Suprapubic skin (tissue), 4 donors: ENCODE results near the gene LMX1A. TPM values are rescaled to one million over a fixed set of nuclear protein-coding genes. Genes with fewer than 3 reads are reported as not detected.

Source experiments
- DNase-seq, 2 donors: peaks; one replicate each; pipeline ENCODE4 v3.0.0-alpha.2; 2019; ENCODE audit warnings: low spot score in 2 of 2
- H3K27ac ChIP-seq: fragments of 200-600 bp; sonication (generic); one replicate; pipeline ENCODE4 v1.5.1; 2019
- H3K27me3 ChIP-seq: fragments of 200-600 bp; sonication (generic); one replicate; pipeline ENCODE4 v1.5.1; 2019
- H3K36me3 ChIP-seq: fragments of 200-600 bp; sonication (generic); one replicate; pipeline ENCODE4 v1.5.1; 2019
- H3K4me1 ChIP-seq: fragments of 200-600 bp; sonication (generic); one replicate; pipeline ENCODE4 v1.5.1; 2019
- H3K4me3 ChIP-seq: fragments of 200-600 bp; sonication (generic); one replicate; pipeline ENCODE4 v1.5.1; 2019; ENCODE audit warnings: mild to moderate bottlenecking
- H3K9me3 ChIP-seq: fragments of 200-600 bp; sonication (generic); one replicate; pipeline ENCODE4 v1.5.1; 2019
- CTCF ChIP-seq, 2 donors: fragments of 200-600 bp in 1 of 2; fragments of 450-650 bp in 1 of 2; sonication (generic) in 1 of 2; IDR thresholded peaks; one replicate each; pipeline ENCODE4 v1.5.1; 2016 to 2019; ENCODE audit warnings: antibody characterized with exemption in 2 of 2, mild to moderate bottlenecking in 1 of 2, moderate library complexity in 1 of 2
- EP300 ChIP-seq: sonication (generic); formaldehyde crosslinking; IDR thresholded peaks from one replicate; pipeline ENCODE4 v1.6.1; 2017; ENCODE audit warnings: antibody characterized with exemption
- POLR2A ChIP-seq, 2 donors: fragments of 450-650 bp; IDR thresholded peaks; one replicate each; pipeline ENCODE4 v1.6.1; 2017; ENCODE audit warnings: antibody characterized with exemption in 2 of 2, mild to moderate bottlenecking in 2 of 2, moderate library complexity in 2 of 2
- POLR2AphosphoS5 ChIP-seq, 3 donors: sonication (generic); formaldehyde crosslinking; IDR thresholded peaks; one replicate each; pipeline ENCODE4 v1.6.1; 2017; ENCODE audit warnings: antibody characterized with exemption in 3 of 3
- WGBS: methylation state at CpG from one replicate; pipeline ENCODE4 v1.1.5; 2018; 5-methylcytosine and 5-hydroxymethylcytosine counted together
- total RNA-seq, 4 donors: library from RNA; depleted of rRNA; stranded (reverse); fragments of >200 nt; gene quantifications; one replicate each; pipeline ENCODE4 v1.1.0, GENCODE V29; 2016

The LMX1A gene
- total RNA-seq, 4 donors from 2014 or later, result 0.44 TPM; not detected in 3

GRCh38 chr1:165330483-165330882 lies 26.0 kb downstream of the LMX1A start:
- Histone ChIP-seq H3K27me3 (peaks cover 12% of the 10 kb centered on the region), H3K4me3 (no peak overlapping the region), H3K27ac (no peak overlapping the region), H3K4me1 (no peaks in the 10 kb centered on the region), H3K36me3 (no peaks in the 10 kb centered on the region), H3K9me3 (no peaks in the 10 kb centered on the region)
- no peak for TF ChIP-seq POLR2A (IDR thresholded peaks at IDR 0.05)
- no peak for TF ChIP-seq EP300
- no peak for TF ChIP-seq POLR2AphosphoS5 (IDR thresholded peaks at IDR 0.05)
- no peak for TF ChIP-seq CTCF (IDR thresholded peaks at IDR 0.05)
- WGBS, result 57% methylated on average over 3 of the region's 3 CpGs
- DNase-seq, result no peak

DNA sequence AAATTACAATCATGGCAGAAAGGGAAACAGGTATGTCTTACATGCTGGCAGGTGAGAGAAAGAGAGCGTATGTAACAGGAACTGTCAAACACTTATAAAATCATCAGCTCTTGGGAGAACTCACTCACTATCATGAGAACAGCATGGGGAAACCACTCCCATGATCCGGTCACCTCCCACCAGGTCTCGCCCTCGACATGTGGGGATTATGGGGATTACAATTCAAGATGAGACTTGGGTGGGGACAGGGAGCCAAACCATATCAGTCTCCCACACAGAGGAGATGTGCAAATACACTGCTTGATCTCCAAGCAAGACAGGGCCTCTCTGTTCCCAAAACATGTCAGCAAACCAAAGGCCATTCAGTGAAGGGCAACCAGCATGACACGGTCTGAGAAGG lies 27.4 kb downstream of the LMX1A start:
- Histone ChIP-seq H3K36me3 (no peaks in the 10 kb centered on the region), H3K4me1 (no peaks in the 10 kb centered on the region), H3K4me3 (no peak overlapping the region), H3K27ac (no peak overlapping the region), H3K9me3 (no peaks in the 10 kb centered on the region), H3K27me3 (peaks cover 22% of the 10 kb centered on the region)
- 84% methylated on average over 5 of the region's 5 CpGs for WGBS
- no peak for DNase-seq
- TF ChIP-seq EP300 (no peak), POLR2A (IDR thresholded peaks at IDR 0.05) (no peak), POLR2AphosphoS5 (IDR thresholded peaks at IDR 0.05) (no peak), CTCF (IDR thresholded peaks at IDR 0.05) (no peak)

DNA sequence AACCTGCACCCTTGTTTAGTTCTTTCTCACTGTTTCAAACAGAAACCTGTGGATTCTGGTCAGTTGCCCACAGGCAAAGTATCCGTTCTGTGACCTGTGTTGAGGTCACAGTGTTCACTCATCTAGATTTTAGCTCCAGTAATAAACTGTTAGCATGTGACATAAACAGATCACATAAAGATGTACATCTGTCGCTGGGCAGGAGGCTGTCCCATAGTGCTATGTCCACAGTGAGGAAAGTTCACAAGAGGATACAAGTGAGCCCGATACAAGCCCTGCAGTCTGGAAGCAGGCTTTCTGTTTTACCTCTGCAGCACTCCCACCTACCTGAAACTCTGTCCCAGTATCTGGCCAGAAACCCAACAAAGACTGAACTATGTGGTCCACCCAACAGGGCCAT lies 28.4 kb downstream of the LMX1A start:
- Histone ChIP-seq H3K4me3 (no peak overlapping the region), H3K27ac (no peak overlapping the region), H3K4me1 (no peaks in the 10 kb centered on the region), H3K27me3 (peaks cover 24% of the 10 kb centered on the region), H3K36me3 (no peaks in the 10 kb centered on the region), H3K9me3 (no peaks in the 10 kb centered on the region)
- TF ChIP-seq POLR2A (IDR thresholded peaks at IDR 0.05), result no peak
- no peak for DNase-seq
- 74% methylated on average over 3 of the region's 3 CpGs for WGBS

DNA sequence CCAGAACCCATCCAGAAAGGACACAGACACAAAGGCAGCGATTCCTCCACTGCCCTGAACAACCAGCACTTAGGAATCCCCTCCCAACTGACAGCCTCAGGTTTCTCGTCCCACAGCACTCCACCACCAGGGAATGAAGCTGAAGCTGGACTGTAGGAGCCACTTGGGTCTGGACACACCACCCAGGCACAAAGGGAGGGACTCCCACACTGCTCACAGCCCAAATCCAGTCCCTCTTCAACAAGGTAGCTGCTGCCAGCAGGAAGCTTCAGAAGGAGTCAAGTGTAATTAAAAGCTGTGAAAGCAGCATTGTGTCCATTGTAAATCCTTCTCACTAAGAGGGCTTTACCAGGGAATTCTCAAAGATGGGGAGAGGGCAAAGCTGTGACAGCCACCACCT lies 29.0 kb downstream of the LMX1A start:
- Histone ChIP-seq H3K4me3 (no peak overlapping the region), H3K4me1 (no peaks in the 10 kb centered on the region), H3K27ac (no peak overlapping the region), H3K9me3 (no peaks in the 10 kb centered on the region), H3K36me3 (no peaks in the 10 kb centered on the region), H3K27me3 (peaks cover 24% of the 10 kb centered on the region)
- no peak for DNase-seq
- 90% methylated on average over 2 of the region's 2 CpGs for WGBS
- TF ChIP-seq EP300 (no peak), POLR2AphosphoS5 (IDR thresholded peaks at IDR 0.05) (no peak), POLR2A (IDR thresholded peaks at IDR 0.05) (no peak), CTCF (IDR thresholded peaks at IDR 0.05) (no peak)

- H3K36me3 ChIP-seq, result no peaks in the 10 kb centered on the region
- no peak overlapping the region for H3K4me3 ChIP-seq
- DNase-seq, result no peak
- H3K27me3 ChIP-seq, result peaks cover 24% of the 10 kb centered on the region
- no peak for TF ChIP-seq POLR2AphosphoS5 (IDR thresholded peaks at IDR 0.05)
- no peak for TF ChIP-seq CTCF (IDR thresholded peaks at IDR 0.05)
- TF ChIP-seq POLR2A (IDR thresholded peaks at IDR 0.05), result no peak
- no peak for TF ChIP-seq EP300
- H3K27ac ChIP-seq, result no peak overlapping the region
- H3K9me3 ChIP-seq, result no peaks in the 10 kb centered on the region
- H3K4me1 ChIP-seq, result no peaks in the 10 kb centered on the region
- 56% methylated on average over 7 of the region's 7 CpGs for WGBS
Measured at GRCh38 chr1:165325460-165326203, 30.9 kb downstream of the LMX1A start.

GRCh38 chr1:165324050-165324449 lies 32.5 kb downstream of the LMX1A start:
- Histone ChIP-seq H3K4me1 (no peaks in the 10 kb centered on the region), H3K27me3 (peaks cover 34% of the 10 kb centered on the region), H3K4me3 (no peak overlapping the region), H3K27ac (no peak overlapping the region), H3K36me3 (no peaks in the 10 kb centered on the region), H3K9me3 (no peaks in the 10 kb centered on the region)
- no peak for DNase-seq
- TF ChIP-seq POLR2AphosphoS5 (IDR thresholded peaks at IDR 0.05) (no peak), EP300 (no peak), CTCF (IDR thresholded peaks at IDR 0.05) (no peak), POLR2A (IDR thresholded peaks at IDR 0.05) (no peak)
- WGBS, result 65% methylated on average over 5 of the region's 5 CpGs
